HG03521 (cell line): Measurements from ENCODE around the gene AKNAD1.

Experiments
- ATAC-seq: cut with Tn5 transposase; IDR thresholded peaks from one replicate; pipeline ENCODE4 v1.9.1; 2021; ENCODE audit warnings: mild to moderate bottlenecking, moderate library complexity; ENCODE audit not compliant: unreplicated experiment

The AKNAD1 gene

GRCh38 chr1:108863984-108864383 lies 7.1 kb upstream of the AKNAD1 start:
- ATAC-seq = no peak

- no peak for ATAC-seq
Observed at GRCh38 chr1:108862698-108863477, 6.0 kb upstream of the AKNAD1 start.

- ATAC-seq = no peak
Observed at GRCh38 chr1:108862017-108862610, 5.2 kb upstream of the AKNAD1 start.

GRCh38 chr1:108861566-108861965 lies 4.7 kb upstream of the AKNAD1 start:
- ATAC-seq = no peak

GRCh38 chr1:108860190-108860907 lies 3.5 kb upstream of the AKNAD1 start:
- no peak for ATAC-seq

- ATAC-seq = no peak
Observed at GRCh38 chr1:108858230-108858950, 1.5 kb upstream of the AKNAD1 start.

- ATAC-seq = no peak
Observed at GRCh38 chr1:108854221-108855019, 2.5 kb downstream of the AKNAD1 start.

- ATAC-seq = no peak
Observed at GRCh38 chr1:108852221-108852975, 4.5 kb downstream of the AKNAD1 start.

GRCh38 chr1:108851567-108851966 lies 5.3 kb downstream of the AKNAD1 start:
- ATAC-seq = no peak

- ATAC-seq = no peak
Observed at GRCh38 chr1:108850929-108851328, 6.0 kb downstream of the AKNAD1 start.

- no peak for ATAC-seq
Observed at GRCh38 chr1:108848806-108849205, 8.1 kb downstream of the AKNAD1 start.

- no peak for ATAC-seq
Observed at GRCh38 chr1:108847494-108847893, 9.4 kb downstream of the AKNAD1 start.

- no peak for ATAC-seq
Observed at GRCh38 chr1:108845991-108846390, 10.9 kb downstream of the AKNAD1 start.

- ATAC-seq = no peak
Observed at GRCh38 chr1:108845446-108845845, 11.4 kb downstream of the AKNAD1 start.

GRCh38 chr1:108843390-108844137 lies 13.3 kb downstream of the AKNAD1 start:
- ATAC-seq = no peak

GRCh38 chr1:108842525-108843181 lies 14.2 kb downstream of the AKNAD1 start:
- ATAC-seq = no peak

- no peak for ATAC-seq
Observed at GRCh38 chr1:108841703-108842102, 15.2 kb downstream of the AKNAD1 start.

GRCh38 chr1:108832929-108833328 lies 24.0 kb downstream of the AKNAD1 start:
- no peak for ATAC-seq

- no peak for ATAC-seq
Observed at GRCh38 chr1:108831225-108831624, 25.7 kb downstream of the AKNAD1 start.
